ENCODE results near the gene GRK2.

GRCh38 chr11:67291481-67292381 lies 25.5 kb downstream of the GRK2 start:
- TF ChIP-seq CTCF (IDR thresholded peaks at IDR 0.05), result no peak
- no peak for TF ChIP-seq POLR2A (IDR thresholded peaks at IDR 0.05)
